ENCODE results near the gene MICA. TPM values are rescaled to one million over a fixed set of nuclear protein-coding genes. Genes with fewer than 3 reads are reported as not detected.
"Not testable (repeated sequence)": the region's sequence is repeated elsewhere in the genome, so short reads cannot be mapped to it uniquely, and the experiment has no call there.

The MICA gene
- polyA plus RNA-seq, 1 donor = 4.2 TPM

GRCh38 chr6:31426395-31427354 is 23.3 kb downstream of the MICA start:
- Histone ChIP-seq H3K9me3 (ENCODE audit: control insufficient read depth, low read depth, low read length) (no peaks in the 10 kb centered on the region), H3K36me3 (ENCODE audit: control insufficient read depth, insufficient read depth, low read length) (no peaks in the 10 kb centered on the region), H3K27me3 (ENCODE audit: control insufficient read depth, insufficient read depth, low read length) (peaks cover 2% of the 10 kb centered on the region), H3K4me3 (ENCODE audit: low read length) (no peak overlapping the region), H3K27ac (ENCODE audit: low read length) (no peak overlapping the region), H3K4me1 (ENCODE audit: control insufficient read depth, insufficient read depth, low read length) (no peaks in the 10 kb centered on the region)
- DNase-seq = no peak
- 100% methylated on average over 1 of the region's 3 CpGs for WGBS (ENCODE audit: insufficient coverage, low lambda C conversion rate)

GRCh38 chr6:31430449-31430848 is 27.1 kb downstream of the MICA start:
- Histone ChIP-seq H3K36me3 (ENCODE audit: control insufficient read depth, insufficient read depth, low read length) (no peaks in the 10 kb centered on the region), H3K4me1 (ENCODE audit: control insufficient read depth, insufficient read depth, low read length) (no peaks in the 10 kb centered on the region), H3K4me3 (ENCODE audit: low read length) (no peak overlapping the region), H3K27me3 (ENCODE audit: control insufficient read depth, insufficient read depth, low read length) (no peaks in the 10 kb centered on the region), H3K9me3 (ENCODE audit: control insufficient read depth, low read depth, low read length) (no peaks in the 10 kb centered on the region), H3K27ac (ENCODE audit: low read length) (no peak overlapping the region)
- no peak for DNase-seq
- no CpG with 5 or more reads among the region's 2 CpGs for WGBS (ENCODE audit: insufficient coverage, low lambda C conversion rate)

- WGBS (ENCODE audit: insufficient coverage, low lambda C conversion rate) = no CpG with 5 or more reads among the region's 5 CpGs
- H3K36me3 ChIP-seq (ENCODE audit: control insufficient read depth, insufficient read depth, low read length); H3K27me3 ChIP-seq (ENCODE audit: control insufficient read depth, insufficient read depth, low read length); H3K4me3 ChIP-seq (ENCODE audit: low read length); DNase-seq; H3K4me1 ChIP-seq (ENCODE audit: control insufficient read depth, insufficient read depth, low read length); H3K9me3 ChIP-seq (ENCODE audit: control insufficient read depth, low read depth, low read length); H3K27ac ChIP-seq (ENCODE audit: low read length): not testable (repeated sequence)
These were observed 31.7 kb downstream of the MICA start for GRCh38 chr6:31435051-31435450.

- Histone ChIP-seq H3K27me3 (ENCODE audit: control insufficient read depth, insufficient read depth, low read length) (peaks cover 17% of the 10 kb centered on the region), H3K36me3 (ENCODE audit: control insufficient read depth, insufficient read depth, low read length) (no peaks in the 10 kb centered on the region), H3K4me3 (ENCODE audit: low read length) (no peak overlapping the region), H3K27ac (ENCODE audit: low read length) (no peak overlapping the region), H3K4me1 (ENCODE audit: control insufficient read depth, insufficient read depth, low read length) (no peaks in the 10 kb centered on the region), H3K9me3 (ENCODE audit: control insufficient read depth, low read depth, low read length) (peaks cover 3% of the 10 kb centered on the region)
- no peak for DNase-seq
- 80% methylated on average over 1 of the region's 2 CpGs for WGBS (ENCODE audit: insufficient coverage, low lambda C conversion rate)
These were observed 34.8 kb downstream of the MICA start for GRCh38 chr6:31438222-31438621.

- peaks cover 3% of the 10 kb centered on the region for H3K9me3 ChIP-seq (ENCODE audit: control insufficient read depth, low read depth, low read length)
- H3K36me3 ChIP-seq (ENCODE audit: control insufficient read depth, insufficient read depth, low read length) = no peaks in the 10 kb centered on the region
- H3K27me3 ChIP-seq (ENCODE audit: control insufficient read depth, insufficient read depth, low read length) = peaks cover 17% of the 10 kb centered on the region
- H3K4me3 ChIP-seq (ENCODE audit: low read length) = no peak overlapping the region
- no CpG with 5 or more reads among the region's 2 CpGs for WGBS (ENCODE audit: insufficient coverage, low lambda C conversion rate)
- no peak overlapping the region for H3K27ac ChIP-seq (ENCODE audit: low read length)
- no peak for DNase-seq
- H3K4me1 ChIP-seq (ENCODE audit: control insufficient read depth, insufficient read depth, low read length) = no peaks in the 10 kb centered on the region
These were observed 35.3 kb downstream of the MICA start for GRCh38 chr6:31438677-31439076.

GRCh38 chr6:31441365-31442267 is 38.2 kb downstream of the MICA start:
- Histone ChIP-seq H3K4me3 (ENCODE audit: low read length) (no peak overlapping the region), H3K27me3 (ENCODE audit: control insufficient read depth, insufficient read depth, low read length) (peaks cover 22% of the 10 kb centered on the region), H3K36me3 (ENCODE audit: control insufficient read depth, insufficient read depth, low read length) (no peaks in the 10 kb centered on the region), H3K27ac (ENCODE audit: low read length) (no peak overlapping the region), H3K4me1 (ENCODE audit: control insufficient read depth, insufficient read depth, low read length) (no peaks in the 10 kb centered on the region), H3K9me3 (ENCODE audit: control insufficient read depth, low read depth, low read length) (peaks cover 3% of the 10 kb centered on the region)
- WGBS (ENCODE audit: insufficient coverage, low lambda C conversion rate) = 62% methylated on average over 4 of the region's 28 CpGs
- DNase-seq = peak; percentile 29 to 39

- DNase-seq = no peak
- no peaks in the 10 kb centered on the region for H3K36me3 ChIP-seq (ENCODE audit: control insufficient read depth, insufficient read depth, low read length)
- no peak overlapping the region for H3K4me3 ChIP-seq (ENCODE audit: low read length)
- no CpG with 5 or more reads among the region's 4 CpGs for WGBS (ENCODE audit: insufficient coverage, low lambda C conversion rate)
- no peaks in the 10 kb centered on the region for H3K4me1 ChIP-seq (ENCODE audit: control insufficient read depth, insufficient read depth, low read length)
- peaks cover 11% of the 10 kb centered on the region for H3K27me3 ChIP-seq (ENCODE audit: control insufficient read depth, insufficient read depth, low read length)
- H3K27ac ChIP-seq (ENCODE audit: low read length) = no peak overlapping the region
- no peaks in the 10 kb centered on the region for H3K9me3 ChIP-seq (ENCODE audit: control insufficient read depth, low read depth, low read length)
These were observed 43.1 kb downstream of the MICA start for GRCh38 chr6:31446481-31446880.

- WGBS (ENCODE audit: insufficient coverage, low lambda C conversion rate) = no CpG with 5 or more reads among the region's 6 CpGs
- not testable (repeated sequence) for H3K36me3 ChIP-seq (ENCODE audit: control insufficient read depth, insufficient read depth, low read length); H3K4me1 ChIP-seq (ENCODE audit: control insufficient read depth, insufficient read depth, low read length); H3K27ac ChIP-seq (ENCODE audit: low read length); DNase-seq; H3K9me3 ChIP-seq (ENCODE audit: control insufficient read depth, low read depth, low read length); H3K4me3 ChIP-seq (ENCODE audit: low read length); H3K27me3 ChIP-seq (ENCODE audit: control insufficient read depth, insufficient read depth, low read length)
These were observed 43.8 kb downstream of the MICA start for GRCh38 chr6:31446999-31447789.

- H3K9me3 ChIP-seq (ENCODE audit: control insufficient read depth, low read depth, low read length) = no peaks in the 10 kb centered on the region
- WGBS (ENCODE audit: insufficient coverage, low lambda C conversion rate) = no CpG with 5 or more reads among the region's 4 CpGs
- no peaks in the 10 kb centered on the region for H3K36me3 ChIP-seq (ENCODE audit: control insufficient read depth, insufficient read depth, low read length)
- no peaks in the 10 kb centered on the region for H3K4me1 ChIP-seq (ENCODE audit: control insufficient read depth, insufficient read depth, low read length)
- DNase-seq = no peak
- no peaks in the 10 kb centered on the region for H3K27me3 ChIP-seq (ENCODE audit: control insufficient read depth, insufficient read depth, low read length)
- H3K27ac ChIP-seq (ENCODE audit: low read length) = no peak overlapping the region
- H3K4me3 ChIP-seq (ENCODE audit: low read length) = no peak overlapping the region
These were observed 47.4 kb downstream of the MICA start for GRCh38 chr6:31450751-31451150.

GRCh38 chr6:31452859-31453258 is 49.5 kb downstream of the MICA start:
- DNase-seq = no peak
- no peak overlapping the region for H3K27ac ChIP-seq (ENCODE audit: low read length)
- no peaks in the 10 kb centered on the region for H3K9me3 ChIP-seq (ENCODE audit: control insufficient read depth, low read depth, low read length)
- no peaks in the 10 kb centered on the region for H3K36me3 ChIP-seq (ENCODE audit: control insufficient read depth, insufficient read depth, low read length)
- H3K4me1 ChIP-seq (ENCODE audit: control insufficient read depth, insufficient read depth, low read length) = no peaks in the 10 kb centered on the region
- H3K4me3 ChIP-seq (ENCODE audit: low read length) = no peak overlapping the region
- peaks cover 2% of the 10 kb centered on the region for H3K27me3 ChIP-seq (ENCODE audit: control insufficient read depth, insufficient read depth, low read length)
